Cortex of kidney (tissue), 1 donor: ENCODE data around the gene BCAS4.
"Not testable (repeated sequence)": the region's sequence is repeated elsewhere in the genome, so short reads cannot be mapped to it uniquely, and the experiment has no call there.

Source experiments
- DNase-seq: peaks from one replicate; lab custom pipeline; 2025; lab: John Stamatoyannopoulos, UW

BCAS4 gene

GRCh38 chr20:50794846-50795634, at the start of gene BCAS4:
Gene BCAS4, plus strand, starts transcription at chr20:50795061. Its CDS starts 23 bp downstream, at chr20:50795084.
- no peak for DNase-seq

- no peak for DNase-seq
Measured at GRCh38 chr20:50745634-50746137, 49.2 kb upstream of the BCAS4 start.

- no peak for DNase-seq
Measured at GRCh38 chr20:50746138-50746940, 48.5 kb upstream of the BCAS4 start.

GRCh38 chr20:50747275-50747674, 47.6 kb upstream of the BCAS4 start:
- no peak for DNase-seq

- DNase-seq, result no peak
Measured at GRCh38 chr20:50750145-50750671, 44.7 kb upstream of the BCAS4 start.

GRCh38 chr20:50753152-50753551, 41.7 kb upstream of the BCAS4 start:
- DNase-seq, result no peak

- no peak for DNase-seq
Measured at GRCh38 chr20:50754420-50754819, 40.4 kb upstream of the BCAS4 start.

- no peak for DNase-seq
Measured at GRCh38 chr20:50756447-50756846, 38.4 kb upstream of the BCAS4 start.

GRCh38 chr20:50758469-50758868, 36.4 kb upstream of the BCAS4 start:
- no peak for DNase-seq

GRCh38 chr20:50758992-50759391, 35.9 kb upstream of the BCAS4 start:
- DNase-seq, result no peak

- DNase-seq, result no peak
Measured at GRCh38 chr20:50759678-50760077, 35.2 kb upstream of the BCAS4 start.

- no peak for DNase-seq
Measured at GRCh38 chr20:50762045-50762422, 32.8 kb upstream of the BCAS4 start.

- no peak for DNase-seq
Measured at GRCh38 chr20:50762435-50763220, 32.2 kb upstream of the BCAS4 start.

- not testable (repeated sequence) for DNase-seq
Measured at GRCh38 chr20:50763550-50764458, 31.1 kb upstream of the BCAS4 start.

GRCh38 chr20:50765251-50765650, 29.6 kb upstream of the BCAS4 start:
- DNase-seq, result not testable (repeated sequence)

- DNase-seq, result no peak
Measured at GRCh38 chr20:50765674-50766073, 29.2 kb upstream of the BCAS4 start.

GRCh38 chr20:50766955-50767809, 27.7 kb upstream of the BCAS4 start:
- DNase-seq, result not testable (repeated sequence)

GRCh38 chr20:50768991-50769390, 25.9 kb upstream of the BCAS4 start:
- DNase-seq, result not testable (repeated sequence)

- not testable (repeated sequence) for DNase-seq
Measured at GRCh38 chr20:50769551-50770085, 25.2 kb upstream of the BCAS4 start.
